A673 (cell line): ENCODE data around the gene STOX1.
"Not testable (repeated sequence)": the region's sequence is repeated elsewhere in the genome, so short reads cannot be mapped to it uniquely, and the experiment has no call there.

Source experiments
- CTCF ChIP-seq: fragments of 300-800, 200-600 bp; sonication (generic); conservative IDR thresholded peaks from 2 replicates; pipeline ENCODE4 v1.5.1; 2017; ENCODE audit warnings: low read depth, mild to moderate bottlenecking, antibody characterized with exemption, low read length, moderate library complexity, mixed read lengths
- EZH2 ChIP-seq: fragments of 200-600 bp; sonication (generic); IDR thresholded peaks from 2 replicates; pipeline ENCODE4 v1.6.1; 2017; ENCODE audit warnings: borderline replicate concordance, low read depth, mild to moderate bottlenecking, mixed read lengths, antibody characterized with exemption, low read length; ENCODE audit not compliant: poor library complexity, severe bottlenecking

GRCh38 chr10:68929157-68929556, 101.8 kb downstream of the STOX1 start:
- not testable (repeated sequence) for TF ChIP-seq EZH2, CTCF
